Fibroblast of pulmonary artery (primary cell): ENCODE data around the gene ZYX.

Experiments used
- DNase-seq: peaks from one replicate; pipeline ENCODE4 v3.0.0-alpha.2; 2010; ENCODE audit warnings: low read depth
- H3K4me3 ChIP-seq: replicated peaks from 2 replicates; pipeline ENCODE4 v1.5.1; 2011; ENCODE audit warnings: low read depth, mild to moderate bottlenecking, control low read depth, low read length, moderate library complexity
- TF ChIP-seq, protein P1 (sequence below): IDR thresholded peaks from 2 replicates; pipeline ENCODE4 v1.5.1; 2011; ENCODE audit warnings: mild to moderate bottlenecking, control low read depth, low read length, inconsistent platforms; ENCODE audit errors: missing control alignments

Gene ZYX

DNA sequence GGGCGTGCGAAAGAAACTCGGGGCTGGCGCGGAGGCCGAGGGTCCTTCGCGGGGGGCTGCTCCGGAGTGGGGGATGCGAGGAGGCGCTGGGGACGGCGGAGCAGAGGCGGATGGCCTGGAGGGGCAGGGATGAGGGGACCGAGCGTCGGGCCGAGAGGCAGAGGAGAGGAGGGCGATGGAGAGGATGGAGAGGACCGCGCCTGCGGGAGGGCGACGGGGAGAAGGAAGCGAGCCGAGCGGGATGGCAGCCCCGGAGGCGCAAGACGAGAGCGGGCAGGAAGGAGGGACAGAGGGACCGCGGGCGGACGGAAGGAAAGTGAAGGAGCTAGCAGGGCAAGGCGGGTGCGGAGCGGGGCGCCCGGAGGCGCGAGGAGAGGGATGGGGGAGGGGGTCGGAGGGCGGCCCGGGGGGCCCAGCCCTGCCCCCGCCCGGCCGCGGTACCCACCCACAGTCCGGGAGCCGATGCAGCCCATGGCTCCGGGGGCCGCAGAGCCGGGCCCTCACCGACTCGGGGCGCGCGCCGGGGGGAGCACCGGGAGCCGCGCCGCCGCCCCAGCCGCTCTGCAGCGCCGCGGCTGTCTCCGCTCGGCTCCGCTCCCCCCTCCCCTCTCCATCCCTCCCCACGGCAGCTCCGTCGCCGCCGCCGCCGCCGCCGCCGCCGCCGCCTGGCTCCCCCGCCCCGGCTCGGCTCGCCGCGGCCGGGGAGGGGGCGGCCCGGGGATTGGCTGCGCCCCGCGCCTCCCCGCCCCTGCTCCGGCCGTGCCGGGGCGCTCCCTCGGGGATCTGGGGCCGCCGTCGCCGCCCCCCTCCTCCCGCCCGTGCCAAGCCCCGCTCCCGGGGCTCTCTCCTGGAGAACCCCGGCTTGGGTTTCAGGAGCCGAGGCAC, 18.8 kb upstream of the ZYX start, which contains the start of gene FAM131B:
TSS of gene FAM131B (minus strand) at position 583 of the 885 bp plus-strand sequence. CDS start at position 473, 110 bp downstream.
- no peak for DNase-seq
- TF ChIP-seq, protein P1, sequence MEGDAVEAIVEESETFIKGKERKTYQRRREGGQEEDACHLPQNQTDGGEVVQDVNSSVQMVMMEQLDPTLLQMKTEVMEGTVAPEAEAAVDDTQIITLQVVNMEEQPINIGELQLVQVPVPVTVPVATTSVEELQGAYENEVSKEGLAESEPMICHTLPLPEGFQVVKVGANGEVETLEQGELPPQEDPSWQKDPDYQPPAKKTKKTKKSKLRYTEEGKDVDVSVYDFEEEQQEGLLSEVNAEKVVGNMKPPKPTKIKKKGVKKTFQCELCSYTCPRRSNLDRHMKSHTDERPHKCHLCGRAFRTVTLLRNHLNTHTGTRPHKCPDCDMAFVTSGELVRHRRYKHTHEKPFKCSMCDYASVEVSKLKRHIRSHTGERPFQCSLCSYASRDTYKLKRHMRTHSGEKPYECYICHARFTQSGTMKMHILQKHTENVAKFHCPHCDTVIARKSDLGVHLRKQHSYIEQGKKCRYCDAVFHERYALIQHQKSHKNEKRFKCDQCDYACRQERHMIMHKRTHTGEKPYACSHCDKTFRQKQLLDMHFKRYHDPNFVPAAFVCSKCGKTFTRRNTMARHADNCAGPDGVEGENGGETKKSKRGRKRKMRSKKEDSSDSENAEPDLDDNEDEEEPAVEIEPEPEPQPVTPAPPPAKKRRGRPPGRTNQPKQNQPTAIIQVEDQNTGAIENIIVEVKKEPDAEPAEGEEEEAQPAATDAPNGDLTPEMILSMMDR: no peak
- peak within 1 kb of the TSS; percentile 44 for H3K4me3 ChIP-seq

DNA sequence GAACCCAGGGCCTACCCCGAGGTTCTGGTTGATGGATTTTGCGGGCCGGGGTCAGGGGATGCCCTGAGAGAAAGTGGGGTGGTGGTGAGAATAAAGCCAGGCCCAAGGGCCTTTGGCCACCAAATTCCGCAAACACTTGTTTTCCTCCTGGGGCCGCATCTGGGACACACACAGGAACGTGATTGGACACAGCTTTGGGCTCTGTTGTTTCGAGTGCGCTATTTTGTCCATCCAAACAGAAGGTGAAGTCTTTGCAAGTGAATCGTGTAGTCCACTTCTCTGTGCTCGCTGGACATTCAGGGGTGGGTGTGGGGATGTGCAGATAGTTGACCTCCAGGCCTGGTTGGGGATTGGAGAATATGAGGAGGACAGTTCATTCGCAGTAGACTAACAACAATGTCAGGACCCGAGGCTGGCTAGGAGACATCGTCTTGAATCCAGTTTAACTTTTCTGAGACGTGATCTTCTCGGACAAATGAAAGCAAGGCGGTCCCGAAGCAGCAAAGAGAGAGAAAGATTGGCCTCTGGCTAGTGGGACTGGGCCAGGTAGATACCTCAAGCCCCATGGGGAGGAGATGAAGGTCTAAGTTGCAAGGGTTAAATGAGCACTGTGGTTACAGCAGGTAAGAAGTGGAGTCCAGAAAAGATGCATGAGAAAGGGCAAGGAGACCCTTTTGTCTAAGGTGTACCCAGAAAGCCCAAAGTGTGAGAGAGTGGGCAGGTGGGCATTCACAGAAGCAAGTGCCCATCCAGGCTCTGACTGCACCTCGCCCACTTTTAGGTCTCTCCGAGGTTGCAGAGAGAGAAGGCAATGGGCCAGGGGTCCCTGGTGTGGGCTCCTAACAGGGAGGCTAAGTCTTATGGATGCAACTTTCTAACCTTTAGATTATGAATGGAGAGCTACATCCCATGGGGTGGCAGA, 17.9 kb upstream of the ZYX start:
- DNase-seq: no peak
- H3K4me3 ChIP-seq: no peak overlapping the region

DNA sequence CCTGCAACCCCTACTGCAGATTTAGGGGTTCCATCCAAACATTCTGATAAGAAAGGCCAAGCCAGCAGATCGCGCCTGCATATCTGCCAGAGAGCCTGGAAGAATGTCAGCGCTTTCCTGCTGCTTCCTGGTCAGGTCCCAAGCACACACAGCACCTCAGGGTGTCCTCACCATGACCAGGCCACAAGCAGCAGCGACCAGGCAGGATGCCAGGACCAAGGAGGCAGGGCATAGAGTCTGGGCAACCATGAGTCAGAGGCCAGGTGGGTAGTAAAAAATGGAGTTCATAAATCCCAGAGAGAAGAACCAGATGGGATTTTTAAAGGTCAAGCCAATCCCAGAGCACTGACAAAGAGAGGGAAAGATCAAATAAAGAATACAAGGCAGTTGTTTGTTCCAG, 13.2 kb upstream of the ZYX start:
- TF ChIP-seq, protein P1: no peak
- H3K4me3 ChIP-seq: no peak overlapping the region
- no peak for DNase-seq

More for the DNA sequence above, 17.9 kb upstream of the ZYX start:
- TF ChIP-seq, protein P1: no peak

DNA sequence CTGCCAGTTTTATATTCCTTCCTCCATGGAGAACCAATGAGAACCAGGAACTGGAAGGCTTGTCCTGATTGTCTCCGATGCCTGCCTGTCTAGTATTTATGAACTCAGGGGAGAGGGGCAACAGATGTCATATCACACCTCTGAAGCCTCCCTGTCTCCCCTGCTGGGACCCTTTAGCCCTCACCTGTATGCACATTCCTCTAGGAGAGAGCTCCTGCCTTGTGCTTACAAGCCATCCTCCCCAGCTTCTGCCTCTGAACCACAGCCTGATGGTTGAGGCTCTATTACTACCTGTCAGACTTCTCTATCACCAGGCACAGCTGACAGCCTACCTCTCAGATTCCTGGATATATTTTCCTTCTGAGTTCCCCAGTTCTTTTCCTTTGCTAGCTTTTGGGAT, 12.8 kb upstream of the ZYX start:
- no peak overlapping the region for H3K4me3 ChIP-seq
- DNase-seq: no peak
- TF ChIP-seq, protein P1: no peak

DNA sequence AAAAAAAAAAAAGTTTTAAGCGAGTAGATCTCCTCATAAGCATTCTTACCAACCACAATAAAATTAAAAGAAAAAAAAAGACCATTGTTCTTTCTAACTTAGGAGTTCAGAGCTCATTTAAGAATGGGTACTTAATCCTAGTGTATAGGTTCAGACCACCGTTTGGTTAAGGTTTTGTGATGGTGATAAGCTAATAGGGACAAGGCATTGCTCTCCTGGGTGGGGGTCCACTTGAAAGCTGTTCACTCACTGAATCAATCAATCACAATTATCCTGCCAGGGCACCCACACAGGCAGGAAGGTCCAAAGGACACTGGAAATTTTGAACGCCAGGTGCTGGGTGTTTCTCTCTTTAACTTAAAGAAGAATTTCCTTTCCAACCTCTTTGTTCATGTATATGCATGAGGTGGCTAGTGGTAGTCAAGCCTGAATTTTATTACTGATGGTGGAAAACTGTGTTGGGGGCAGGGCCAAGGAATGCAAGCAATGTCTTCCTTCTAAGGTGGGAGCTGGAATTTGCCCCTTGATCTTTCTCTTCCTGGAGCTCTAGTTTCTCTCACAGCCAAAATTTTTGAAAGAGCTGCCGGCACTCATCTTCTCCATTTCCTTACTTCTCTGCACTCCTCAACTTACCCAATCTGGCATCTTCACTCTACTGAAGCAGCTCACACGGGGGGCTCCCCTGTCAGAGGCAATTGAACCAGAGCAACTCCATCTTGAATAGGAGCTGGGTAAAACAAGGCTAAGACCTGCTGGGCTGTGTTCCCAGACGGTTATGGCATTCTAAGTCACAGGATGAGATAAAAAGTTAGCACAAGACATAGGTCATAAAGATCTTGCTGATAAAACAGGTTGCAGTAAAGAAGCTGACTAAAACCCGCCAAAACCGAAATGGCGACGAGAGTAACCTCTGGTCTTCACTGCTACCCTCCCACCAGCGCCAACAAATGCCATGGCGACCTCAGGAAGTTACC, 11.2 kb upstream of the ZYX start:
- no peak for DNase-seq
- no peak overlapping the region for H3K4me3 ChIP-seq
- TF ChIP-seq, protein P1: no peak

DNA sequence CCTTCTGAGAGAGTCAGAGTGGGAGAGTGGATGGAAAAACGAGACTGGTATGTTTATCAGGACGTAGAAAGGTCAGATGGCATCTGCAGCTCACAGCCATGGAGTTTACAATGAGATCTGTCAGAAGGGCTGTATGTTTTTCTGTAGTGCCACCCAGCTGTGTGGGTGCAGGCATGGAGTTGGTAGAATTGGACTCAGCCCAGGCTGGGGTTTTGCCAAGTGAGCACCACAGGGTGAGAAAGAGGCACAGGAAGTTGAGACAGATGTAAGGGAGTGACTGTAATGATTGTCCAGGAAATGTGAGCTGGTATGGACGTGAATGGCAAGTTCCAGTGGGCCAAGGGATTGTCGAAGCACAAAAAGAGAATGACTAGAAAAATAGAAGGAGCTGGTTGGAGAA, 9.1 kb upstream of the ZYX start:
- TF ChIP-seq, protein P1: no peak
- peak; percentile 55 for DNase-seq
- no peak overlapping the region for H3K4me3 ChIP-seq
